ENCODE data around the gene SHISA9.

DNA sequence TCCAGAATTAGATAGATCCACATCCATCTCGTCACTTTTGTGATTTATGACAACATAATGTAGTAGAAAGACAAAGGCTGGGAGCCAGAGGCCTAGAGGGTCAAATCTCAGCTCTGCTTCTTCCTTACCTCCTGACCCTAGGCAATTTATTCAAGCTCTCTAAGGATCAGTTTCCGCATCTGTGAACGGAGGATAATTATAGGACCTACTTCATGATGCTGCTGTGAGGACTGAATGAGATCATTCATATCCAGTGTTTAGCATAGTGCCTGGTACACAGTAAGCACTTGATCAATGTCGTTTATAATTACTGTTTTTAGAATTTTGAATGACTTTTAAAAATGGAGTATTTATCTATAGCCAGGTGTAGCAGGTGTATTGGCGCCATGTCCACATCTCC, 128.4 kb downstream of the SHISA9 start:
- TF ChIP-seq, protein P1, sequence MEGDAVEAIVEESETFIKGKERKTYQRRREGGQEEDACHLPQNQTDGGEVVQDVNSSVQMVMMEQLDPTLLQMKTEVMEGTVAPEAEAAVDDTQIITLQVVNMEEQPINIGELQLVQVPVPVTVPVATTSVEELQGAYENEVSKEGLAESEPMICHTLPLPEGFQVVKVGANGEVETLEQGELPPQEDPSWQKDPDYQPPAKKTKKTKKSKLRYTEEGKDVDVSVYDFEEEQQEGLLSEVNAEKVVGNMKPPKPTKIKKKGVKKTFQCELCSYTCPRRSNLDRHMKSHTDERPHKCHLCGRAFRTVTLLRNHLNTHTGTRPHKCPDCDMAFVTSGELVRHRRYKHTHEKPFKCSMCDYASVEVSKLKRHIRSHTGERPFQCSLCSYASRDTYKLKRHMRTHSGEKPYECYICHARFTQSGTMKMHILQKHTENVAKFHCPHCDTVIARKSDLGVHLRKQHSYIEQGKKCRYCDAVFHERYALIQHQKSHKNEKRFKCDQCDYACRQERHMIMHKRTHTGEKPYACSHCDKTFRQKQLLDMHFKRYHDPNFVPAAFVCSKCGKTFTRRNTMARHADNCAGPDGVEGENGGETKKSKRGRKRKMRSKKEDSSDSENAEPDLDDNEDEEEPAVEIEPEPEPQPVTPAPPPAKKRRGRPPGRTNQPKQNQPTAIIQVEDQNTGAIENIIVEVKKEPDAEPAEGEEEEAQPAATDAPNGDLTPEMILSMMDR (IDR thresholded peaks at IDR 0.05) = no peak
- no peak for TF ChIP-seq EP300 (IDR thresholded peaks at IDR 0.05)
